ENCODE data around the gene TPM2.
"Not testable (repeated sequence)": the region's sequence is repeated elsewhere in the genome, so short reads cannot be mapped to it uniquely, and the experiment has no call there.

TPM2 gene

DNA sequence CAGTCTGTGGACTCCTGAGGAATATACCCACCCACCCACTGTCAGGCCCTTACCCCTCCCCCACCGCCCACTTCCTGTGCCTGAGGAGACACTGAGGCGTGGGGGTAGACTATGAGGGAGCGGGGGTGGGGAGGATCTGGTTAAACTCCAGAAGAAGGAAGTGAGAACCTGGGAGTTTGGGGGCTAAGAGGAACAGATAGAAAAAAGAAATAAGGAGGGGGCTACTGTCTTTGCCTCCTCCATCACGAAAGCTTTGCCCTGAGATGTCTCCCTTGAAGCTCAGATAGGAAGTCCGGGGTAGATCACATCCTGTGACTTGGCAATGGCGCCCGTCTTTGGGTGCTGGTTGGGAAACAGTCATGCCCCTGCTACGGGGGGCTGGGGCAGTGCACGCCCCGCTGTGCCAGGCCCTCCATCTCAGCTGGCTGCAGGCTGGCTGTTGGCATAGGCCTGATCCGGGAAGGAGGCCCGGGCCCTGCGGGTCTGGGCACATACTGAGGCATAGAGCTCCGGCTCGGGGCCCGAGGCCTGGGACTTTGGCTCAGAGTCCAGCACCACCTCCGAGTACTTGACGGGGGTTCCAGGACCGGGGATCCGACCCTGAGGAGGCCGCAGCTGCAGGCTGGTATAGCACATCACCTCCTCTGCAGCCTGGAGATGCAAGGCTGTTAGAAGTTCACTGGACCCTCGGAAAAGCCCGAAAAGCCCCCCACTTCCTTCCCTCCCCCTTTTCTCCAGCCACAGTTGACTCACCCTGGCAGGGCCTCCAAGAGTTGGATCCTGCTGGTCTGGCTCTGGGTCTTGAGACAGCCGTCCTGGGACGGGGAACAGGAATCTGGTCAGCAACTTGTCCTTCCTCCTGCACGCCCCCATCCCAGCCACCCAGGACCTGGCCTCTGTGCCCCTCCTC lies 40.0 kb downstream of the TPM2 start:
- no peak for TF ChIP-seq JUND (IDR thresholded peaks at IDR 0.05; ENCODE audit: low read depth)
- no peak for DNase-seq (ENCODE audit: low read depth in 1 of 2, low spot score in 1 of 2)
- in situ Hi-C loops (cut with HindIII; ENCODE audit: low pct_unique_long_range_greater_than_20kb, low sequenced_read_pairs): no loop called here

DNA sequence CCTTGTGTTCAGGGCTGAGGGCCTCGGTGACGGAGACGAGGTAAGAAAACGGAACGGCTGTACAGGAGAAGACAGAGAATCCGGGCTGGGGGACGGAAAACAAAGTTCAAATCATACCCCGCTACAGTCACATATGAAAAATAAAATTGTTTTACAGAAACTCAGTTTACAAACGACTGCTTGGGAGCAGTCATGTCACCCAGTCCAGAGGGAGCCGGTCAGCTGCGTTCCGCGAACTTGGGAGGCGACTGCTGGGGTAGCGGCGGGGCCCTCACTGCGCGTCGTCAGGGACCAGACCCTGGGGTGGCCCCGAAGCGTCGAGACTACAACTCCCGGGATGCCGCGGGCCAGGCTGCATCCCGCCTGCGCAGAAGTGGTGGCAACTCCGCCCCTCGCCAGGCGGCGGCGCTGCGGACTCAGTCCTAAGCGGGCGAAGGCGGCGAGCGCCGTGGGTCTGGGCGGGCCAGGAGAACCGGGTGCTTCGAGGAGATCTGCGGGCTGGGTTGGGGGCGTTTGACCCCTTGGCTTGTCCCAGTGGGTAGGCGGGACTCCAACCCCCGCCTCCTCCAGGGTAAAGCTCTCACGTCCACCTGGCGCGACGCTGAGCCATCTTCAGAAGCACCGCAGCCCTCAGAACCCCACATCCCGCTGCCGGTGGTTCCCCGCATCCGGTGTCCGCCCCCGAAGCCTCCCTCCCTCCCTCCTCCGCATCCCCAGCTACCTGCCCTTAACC lies 43.0 kb downstream of the TPM2 start:
- in situ Hi-C loops (cut with HindIII; ENCODE audit: low pct_unique_long_range_greater_than_20kb, low sequenced_read_pairs): no loop called here
- DNase-seq (ENCODE audit: low read depth in 1 of 2, low spot score in 1 of 2): peak; percentile 74 to 88
- TF ChIP-seq JUND (IDR thresholded peaks at IDR 0.05; ENCODE audit: low read depth): no peak

DNA sequence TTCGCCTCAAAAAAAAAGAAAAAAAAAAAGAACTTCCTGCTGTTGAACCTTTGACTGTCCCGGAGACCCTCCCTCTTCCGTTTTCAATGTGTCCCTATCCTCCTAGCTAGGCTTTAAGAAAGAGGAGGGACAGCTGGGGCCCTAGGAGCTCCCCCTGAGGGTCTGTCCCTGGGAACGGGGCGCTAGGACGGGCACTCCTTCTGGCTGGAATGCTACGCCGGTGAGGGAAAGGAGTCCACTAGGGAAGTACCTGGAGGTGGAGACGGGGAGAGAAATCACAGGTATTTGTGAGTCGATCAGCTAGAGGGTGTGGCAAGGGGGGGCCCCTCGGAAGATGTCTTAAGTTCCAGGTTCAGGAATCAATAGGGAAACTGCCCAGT lies 43.6 kb downstream of the TPM2 start:
- peak; percentile 58 to 83 for DNase-seq (ENCODE audit: low read depth in 1 of 2, low spot score in 1 of 2)
- in situ Hi-C loops (cut with HindIII; ENCODE audit: low pct_unique_long_range_greater_than_20kb, low sequenced_read_pairs): no loop called here
- no peak for TF ChIP-seq JUND (IDR thresholded peaks at IDR 0.05; ENCODE audit: low read depth)

DNA sequence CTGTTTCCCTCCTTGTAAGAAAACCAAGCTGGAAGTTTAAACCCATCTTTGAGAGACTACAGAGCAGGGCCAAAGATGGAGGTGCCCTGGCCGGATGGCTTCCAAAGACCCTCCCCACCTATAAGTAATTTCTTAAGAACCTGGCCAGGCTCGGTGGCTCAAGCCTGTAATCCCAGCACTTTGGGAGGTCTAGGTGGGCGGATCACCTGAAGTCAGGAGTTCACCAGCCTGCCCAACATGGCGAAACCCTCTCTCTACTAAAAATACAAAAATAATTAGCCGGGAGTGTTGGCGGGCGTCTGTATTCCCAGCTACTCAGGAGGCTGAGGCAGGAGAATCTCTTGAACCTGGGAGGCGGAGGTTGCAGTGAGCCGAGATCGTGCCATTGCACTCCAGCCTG lies 44.0 kb downstream of the TPM2 start:
- DNase-seq (ENCODE audit: low read depth in 1 of 2, low spot score in 1 of 2); in situ Hi-C loops (cut with HindIII; ENCODE audit: low pct_unique_long_range_greater_than_20kb, low sequenced_read_pairs): not testable (repeated sequence)

DNA sequence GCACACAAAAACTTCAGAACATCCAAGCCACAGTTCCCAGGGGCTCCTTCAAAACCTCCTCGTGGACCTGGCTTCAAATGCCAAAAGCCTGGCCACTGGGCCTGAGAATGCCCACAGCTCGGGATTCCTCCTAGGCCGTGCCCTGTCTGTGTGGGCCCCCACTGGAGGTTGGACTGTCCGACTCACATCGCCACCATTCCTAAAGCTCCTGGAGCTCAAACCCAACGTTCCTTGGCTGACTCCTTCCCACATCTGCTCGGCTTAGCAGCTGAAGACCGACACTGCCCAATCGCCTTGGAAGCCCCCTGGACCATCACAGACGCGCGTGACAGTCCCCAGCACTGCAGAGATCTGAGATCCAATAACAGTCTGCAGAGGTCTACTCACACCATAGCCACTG lies 46.7 kb downstream of the TPM2 start:
- no peak for TF ChIP-seq JUND (IDR thresholded peaks at IDR 0.05; ENCODE audit: low read depth)
- DNase-seq (ENCODE audit: low read depth in 1 of 2, low spot score in 1 of 2): no peak
- in situ Hi-C loops (cut with HindIII; ENCODE audit: low pct_unique_long_range_greater_than_20kb, low sequenced_read_pairs): no loop called here

DNA sequence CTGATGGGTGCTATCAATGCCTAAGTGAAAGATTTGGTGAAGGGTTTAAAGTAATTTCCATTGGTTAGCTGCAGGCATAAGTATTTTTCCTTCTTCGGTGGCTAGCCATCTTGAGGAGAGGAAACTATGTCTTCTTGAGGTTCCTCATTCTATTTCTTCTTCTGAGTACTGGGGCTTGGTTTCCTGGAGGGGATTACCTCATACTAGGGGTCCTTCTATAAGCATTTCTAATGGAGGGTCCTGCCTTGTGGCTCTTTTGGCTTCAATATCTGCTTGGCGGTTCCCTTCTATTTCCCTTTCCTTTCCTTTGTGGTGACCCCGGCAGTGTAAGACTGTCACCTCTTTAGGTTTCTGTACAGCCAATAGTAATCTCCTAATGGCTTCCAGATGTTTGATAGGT lies 48.2 kb downstream of the TPM2 start:
- DNase-seq (ENCODE audit: low read depth in 1 of 2, low spot score in 1 of 2); in situ Hi-C loops (cut with HindIII; ENCODE audit: low pct_unique_long_range_greater_than_20kb, low sequenced_read_pairs): not testable (repeated sequence)

DNA sequence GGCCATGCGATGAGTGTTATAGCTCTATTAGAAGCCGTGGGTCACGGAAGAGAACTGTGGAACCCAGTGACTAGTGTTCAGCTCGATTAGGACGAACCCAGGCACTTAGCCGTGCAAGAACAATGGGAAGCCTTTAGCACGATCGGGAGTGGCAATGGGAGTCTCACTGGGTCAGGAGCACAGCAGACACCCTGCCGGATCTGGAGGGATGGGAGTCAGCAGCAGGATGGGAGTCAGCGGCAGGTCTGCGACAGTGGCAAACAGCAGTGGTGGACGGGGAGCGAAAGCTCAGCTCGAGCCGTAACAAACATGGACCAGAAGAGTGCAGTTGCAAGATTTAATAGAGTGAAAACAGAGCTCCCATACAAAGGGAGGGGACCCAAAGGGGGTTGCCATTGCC lies 49.3 kb downstream of the TPM2 start:
- DNase-seq (ENCODE audit: low read depth in 1 of 2, low spot score in 1 of 2); in situ Hi-C loops (cut with HindIII; ENCODE audit: low pct_unique_long_range_greater_than_20kb, low sequenced_read_pairs): not testable (repeated sequence)

DNA sequence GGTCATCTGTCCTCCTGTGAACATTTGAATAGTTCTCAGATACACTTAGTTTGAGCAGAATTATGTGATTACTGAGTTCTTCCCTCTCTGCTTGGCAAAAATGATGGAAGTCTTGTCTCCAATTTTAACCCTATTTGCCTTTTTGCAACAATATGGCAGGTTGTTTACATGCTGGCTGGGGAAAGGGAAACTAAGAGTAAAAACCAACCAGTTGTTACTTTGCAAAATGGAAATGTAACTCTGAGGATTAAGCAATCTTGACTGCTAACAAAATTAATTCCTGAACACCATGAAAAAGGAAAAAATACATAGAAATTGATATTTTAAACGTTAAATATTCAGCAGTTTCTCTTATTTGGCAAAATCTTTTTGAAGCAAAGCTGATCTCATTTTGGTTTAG lies 50.1 kb downstream of the TPM2 start:
- DNase-seq (ENCODE audit: low read depth in 1 of 2, low spot score in 1 of 2): no peak
- TF ChIP-seq JUND (IDR thresholded peaks at IDR 0.05; ENCODE audit: low read depth): no peak
- in situ Hi-C loops (cut with HindIII; ENCODE audit: low pct_unique_long_range_greater_than_20kb, low sequenced_read_pairs): no loop called here

DNA sequence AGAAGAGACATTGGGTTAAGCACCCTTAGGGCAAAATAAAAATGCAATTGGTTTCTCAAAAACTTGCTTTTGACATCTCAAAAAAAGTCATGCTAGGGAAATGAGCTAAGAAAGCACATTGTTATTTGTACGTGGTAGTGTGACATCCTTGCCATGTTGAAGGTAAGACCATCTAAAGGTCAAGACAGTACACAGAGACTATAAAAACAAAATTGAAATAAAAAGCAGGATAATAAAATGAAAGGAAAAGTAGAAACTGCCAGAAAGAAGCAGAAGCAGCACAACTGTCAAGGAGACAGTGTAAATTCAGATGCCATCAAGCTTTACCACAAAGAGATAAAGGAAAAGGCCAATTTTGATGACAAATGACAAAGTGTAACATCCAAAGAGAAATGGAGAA lies 50.5 kb downstream of the TPM2 start:
- in situ Hi-C loops (cut with HindIII; ENCODE audit: low pct_unique_long_range_greater_than_20kb, low sequenced_read_pairs); DNase-seq (ENCODE audit: low read depth in 1 of 2, low spot score in 1 of 2): not testable (repeated sequence)

DNA sequence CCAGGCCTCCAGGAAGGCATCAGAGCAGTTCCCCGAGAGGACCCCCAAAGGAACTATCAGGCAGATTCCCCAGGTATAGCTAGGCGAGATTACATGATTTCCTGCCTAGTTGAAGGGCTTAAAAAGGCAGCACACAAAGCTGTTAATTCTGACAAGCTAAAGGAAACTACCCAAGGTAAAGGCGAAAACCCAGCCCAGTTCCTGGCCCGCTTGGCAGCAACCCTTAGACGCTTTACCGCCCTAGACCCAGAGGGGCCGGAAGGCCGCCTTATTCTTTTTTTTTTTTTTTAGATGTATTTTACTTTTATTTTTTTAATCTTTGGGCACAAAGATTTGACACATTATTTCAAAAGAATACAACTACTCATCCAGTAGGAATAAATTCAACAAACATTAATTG lies 51.0 kb downstream of the TPM2 start:
- in situ Hi-C loops (cut with HindIII; ENCODE audit: low pct_unique_long_range_greater_than_20kb, low sequenced_read_pairs); DNase-seq (ENCODE audit: low read depth in 1 of 2, low spot score in 1 of 2): not testable (repeated sequence)

DNA sequence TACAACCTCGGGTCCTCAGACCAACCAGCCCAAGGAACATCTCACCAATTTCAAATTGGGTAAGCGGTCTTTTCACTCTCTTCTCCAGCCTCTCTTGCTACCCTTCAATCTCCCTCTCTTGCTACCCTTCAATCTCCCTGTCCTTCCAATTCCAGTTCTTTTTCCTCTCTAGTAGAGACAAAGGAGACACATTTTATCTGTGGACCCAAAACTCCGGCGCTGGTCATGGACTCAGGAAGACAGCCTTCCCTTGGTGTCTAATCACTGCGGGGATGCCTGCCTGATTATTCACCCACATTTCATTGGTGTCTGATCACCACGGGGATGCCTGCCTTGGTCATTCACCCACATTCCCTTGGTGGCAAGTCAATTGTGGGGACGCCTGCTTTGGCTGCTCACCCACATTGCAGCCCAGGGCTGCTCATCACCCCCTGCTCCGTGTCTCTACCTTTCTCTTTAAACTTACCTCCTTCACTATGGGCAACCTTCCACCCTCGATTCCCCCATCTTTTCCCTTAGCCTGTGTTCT lies 52.2 kb downstream of the TPM2 start:
- DNase-seq (ENCODE audit: low read depth in 1 of 2, low spot score in 1 of 2); in situ Hi-C loops (cut with HindIII; ENCODE audit: low pct_unique_long_range_greater_than_20kb, low sequenced_read_pairs): not testable (repeated sequence)

DNA sequence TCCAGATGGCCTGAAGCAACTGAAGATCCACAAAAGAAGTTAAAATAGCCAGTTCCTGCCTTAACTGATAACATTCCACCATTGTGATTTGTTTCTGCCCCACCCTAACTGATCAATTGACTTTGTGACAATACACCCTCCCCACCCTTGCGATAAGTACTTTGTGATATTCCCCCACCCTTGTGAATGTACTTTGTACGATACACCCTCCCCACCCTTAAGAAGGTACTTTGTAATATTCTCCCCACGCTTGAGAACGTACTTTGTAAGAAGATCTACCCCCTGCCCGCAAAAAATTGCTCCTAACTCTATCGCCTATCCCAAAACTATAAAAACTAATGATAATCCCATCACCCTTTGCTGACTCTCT lies 52.9 kb downstream of the TPM2 start:
- DNase-seq (ENCODE audit: low read depth in 1 of 2, low spot score in 1 of 2); in situ Hi-C loops (cut with HindIII; ENCODE audit: low pct_unique_long_range_greater_than_20kb, low sequenced_read_pairs): not testable (repeated sequence)

DNA sequence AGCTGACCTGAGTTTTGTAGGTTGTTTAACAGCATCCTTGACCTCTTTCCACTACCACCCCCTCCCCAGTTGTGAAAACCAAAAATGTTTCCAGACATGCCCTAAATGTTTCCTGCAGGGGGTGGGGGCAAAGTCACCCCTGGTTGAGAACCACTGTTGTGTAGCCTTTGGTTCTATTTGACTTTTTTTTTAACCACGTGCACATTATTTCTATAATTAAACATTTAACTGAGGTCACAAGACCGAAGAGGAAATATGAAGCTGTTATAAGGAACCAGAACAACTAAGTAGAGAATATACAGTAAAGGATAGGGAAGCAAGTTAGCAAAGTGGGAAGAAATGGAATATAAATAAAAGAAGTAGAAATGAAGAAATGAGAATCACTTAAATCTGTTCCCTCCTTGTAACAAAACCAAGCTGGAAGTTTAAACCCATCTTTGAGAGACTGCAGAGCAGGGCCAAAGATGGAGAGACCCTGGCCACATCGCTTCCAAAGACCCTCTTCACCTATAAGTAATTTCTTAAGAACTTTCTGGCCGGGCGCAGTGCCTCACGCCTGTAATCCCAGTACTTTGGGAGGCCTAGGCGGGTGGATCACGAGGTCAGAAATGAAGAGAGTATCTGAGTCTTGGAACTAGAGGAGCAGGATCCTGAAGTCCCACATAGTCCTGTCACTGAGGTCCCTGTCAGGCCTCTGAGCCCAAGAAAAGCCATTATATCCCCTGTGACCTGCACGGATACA lies 53.4 kb downstream of the TPM2 start:
- no peak for DNase-seq (ENCODE audit: low read depth in 1 of 2, low spot score in 1 of 2)
- in situ Hi-C loops (cut with HindIII; ENCODE audit: low pct_unique_long_range_greater_than_20kb, low sequenced_read_pairs): no loop called here
- TF ChIP-seq JUND (IDR thresholded peaks at IDR 0.05; ENCODE audit: low read depth): no peak

All from T47D (cell line).